Measurements from ENCODE around the gene CD44.

- TF ChIP-seq CTCF (IDR thresholded peaks at IDR 0.05; ENCODE audit: poor library complexity, severe bottlenecking) (no peak), EP300 (conservative IDR thresholded peaks at IDR 0.05; ENCODE audit: poor library complexity, severe bottlenecking) (no peak), POLR2AphosphoS5 (IDR thresholded peaks at IDR 0.05) (no peak)
Measured at GRCh38 chr11:35211952-35212351, 73.0 kb downstream of the CD44 start.
